GM23338 (cell line): ENCODE measurements around the gene DUSP7. TPM values are rescaled to one million over a fixed set of nuclear protein-coding genes. Genes with fewer than 3 reads are reported as not detected.

Source experiments
- ATAC-seq: fragments of 200-7000 bp; cut with Tn5 transposase; 3 replicates; pipeline ENCODE4 v1.9.1; 2020
- DNase-seq: peaks from one replicate; pipeline ENCODE4 v3.0.0-alpha.2; 2015; ENCODE audit warnings: low spot score
- H2AFZ ChIP-seq: fragments of 200-600 bp; sonication (generic); 2 replicates; pipeline ENCODE4 v1.8.0; 2016; ENCODE audit warnings: antibody characterized with exemption, mild to moderate bottlenecking, moderate library complexity
- H3F3A ChIP-seq: fragments of 200-600 bp; sonication (generic); replicated peaks from 2 replicates; pipeline ENCODE4 v1.8.0; 2017; ENCODE audit warnings: antibody characterized with exemption, mixed run types, low read depth
- H3K27ac ChIP-seq: fragments of 200-600 bp; sonication (generic); 2 replicates; pipeline ENCODE4 v1.6.1; 2016; ENCODE audit warnings: low read depth
- H3K27me3 ChIP-seq: fragments of 200-600 bp; sonication (generic); 2 replicates; pipeline ENCODE4 v1.8.0; 2016; ENCODE audit warnings: mild to moderate bottlenecking, mixed run types, moderate library complexity; ENCODE audit not compliant: insufficient read depth
- H3K36me3 ChIP-seq: fragments of 200-600 bp; sonication (generic); 2 replicates; pipeline ENCODE4 v1.8.0; 2016; ENCODE audit warnings: mild to moderate bottlenecking; ENCODE audit not compliant: insufficient read depth
- H3K4me1 ChIP-seq: fragments of 200-600 bp; sonication (generic); 2 replicates; pipeline ENCODE4 v1.8.0; 2016; ENCODE audit warnings: mild to moderate bottlenecking, moderate library complexity; ENCODE audit not compliant: insufficient read depth
- H3K4me2 ChIP-seq: fragments of 200-600 bp; sonication (generic); 2 replicates; pipeline ENCODE4 v1.7.1; 2017; ENCODE audit warnings: mixed run types
- H3K4me3 ChIP-seq: fragments of 200-600 bp; sonication (generic); 2 replicates; pipeline ENCODE4 v1.6.1; 2016; ENCODE audit warnings: mixed run types
- H3K79me2 ChIP-seq: fragments of 200-600 bp; sonication (generic); replicated peaks from 2 replicates; pipeline ENCODE4 v1.8.0; 2017; ENCODE audit warnings: mild to moderate bottlenecking; ENCODE audit not compliant: insufficient read depth
- H3K9me2 ChIP-seq: fragments of 200-600 bp; sonication (generic); 2 replicates; pipeline ENCODE4 v1.8.0; 2017; ENCODE audit not compliant: insufficient read depth
- H4K20me1 ChIP-seq: fragments of 200-600 bp; sonication (generic); replicated peaks from 2 replicates; pipeline ENCODE4 v1.8.0; 2017; ENCODE audit warnings: mild to moderate bottlenecking; ENCODE audit not compliant: insufficient read depth
- H3K27ac Mint-ChIP-seq: 2 replicates; pipeline ENCODE4 v1.8.0; 2020; ENCODE audit warnings: inconsistent platforms, mild to moderate bottlenecking, moderate library complexity, mixed read lengths
- H3K27me3 Mint-ChIP-seq: 3 replicates; pipeline ENCODE4 v1.8.0; 2022; ENCODE audit warnings: low read depth, mild to moderate bottlenecking, moderate library complexity, mixed read lengths, inconsistent platforms; ENCODE audit not compliant: insufficient read depth, poor library complexity
- H3K36me3 Mint-ChIP-seq: 3 replicates; pipeline ENCODE4 v1.8.0; 2021; ENCODE audit warnings: low read depth, mild to moderate bottlenecking, inconsistent platforms, moderate library complexity, mixed read lengths
- H3K4me1 Mint-ChIP-seq: 3 replicates; pipeline ENCODE4 v1.8.0; 2020; ENCODE audit warnings: mild to moderate bottlenecking, inconsistent platforms, mixed read lengths
- H3K4me3 Mint-ChIP-seq: 3 replicates; pipeline ENCODE4 v1.8.0; 2021; ENCODE audit warnings: moderate library complexity, mild to moderate bottlenecking, inconsistent platforms, mixed read lengths
- H3K9me3 Mint-ChIP-seq: 3 replicates; pipeline ENCODE4 v1.8.0; 2020; ENCODE audit warnings: moderate library complexity, mild to moderate bottlenecking, inconsistent platforms, mixed read lengths
- POLR2AphosphoS5 ChIP-seq: IDR thresholded peaks from 2 replicates; pipeline ENCODE4 v1.6.1; 2016; ENCODE audit warnings: antibody characterized with exemption, low read depth
- ZNF331 ChIP-seq: fragments of 250-450 bp; sonication (Bioruptor Pico); IDR thresholded peaks from 2 replicates; pipeline ENCODE4 v1.5.0; 2020; ENCODE audit warnings: low read depth, mild to moderate bottlenecking, moderate library complexity
- polyA plus RNA-seq: library from polyadenylated mRNA; unstranded; fragments of >200 nt; fragmentation: Nextera tagmentation; extraction: Ambion mirVana; gene quantifications from 2 replicates; pipeline ENCODE4 v1.2.1, GENCODE V29; 2016
- total RNA-seq: library from RNA; depleted of rRNA; stranded (reverse); fragments of >200 nt; shearing (Covaris generic); gene quantifications from 2 replicates; pipeline ENCODE4 v1.2.3, GENCODE V29; 2014
- TF ChIP-seq, protein P1 (sequence below), 2 experiments: fragments of 200-600 bp in 1 of 2; sonication (generic) in 1 of 2; conservative IDR thresholded peaks; 2 replicates each; pipeline versions ENCODE4 v1.5.1 to v1.6.1; 2016 to 2017; ENCODE audit warnings: antibody characterized with exemption in 2 of 2, low read depth in 2 of 2, mild to moderate bottlenecking in 2 of 2, moderate library complexity in 1 of 2
- TF ChIP-seq, protein P2 (sequence below): IDR thresholded peaks from one replicate; pipeline ENCODE4 v1.6.1; 2018; ENCODE audit warnings: antibody characterized with exemption; ENCODE audit not compliant: unreplicated experiment

Gene DUSP7
- total and polyA plus RNA-seq, 2 experiments from 2014 or later, result 5.6 to 14.7 TPM

DNA sequence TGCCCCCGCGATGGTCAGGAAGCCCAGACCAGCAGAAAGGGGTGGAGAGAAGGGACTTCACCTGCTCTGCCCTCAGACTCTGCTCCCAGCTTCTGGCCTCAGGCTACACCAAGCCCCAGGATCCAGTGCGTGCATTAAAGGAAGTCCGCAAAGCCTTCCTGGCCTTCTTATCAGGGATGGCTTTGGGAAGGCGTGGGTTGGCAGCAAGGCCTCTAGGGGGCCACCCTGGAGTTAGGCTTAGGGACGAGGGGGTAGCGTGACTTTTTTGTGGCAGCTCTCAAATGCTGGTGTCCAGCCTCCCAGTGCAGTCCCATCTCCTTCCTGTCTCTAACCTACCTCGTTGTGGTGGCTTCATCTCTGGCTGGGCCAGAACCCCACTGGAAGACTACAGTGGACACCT lies 41.8 kb downstream of the DUSP7 start:
- H3K9me3 Mint-ChIP-seq, result no peaks in the 10 kb centered on the region
- H4K20me1 ChIP-seq, result no peaks in the 10 kb centered on the region
- H3K4me3 ChIP-seq, result no peak overlapping the region
- H3K36me3 Mint-ChIP-seq, result no peaks in the 10 kb centered on the region; the same call in 2 of the 3 replicates
- H3K27ac ChIP-seq, result no peak overlapping the region
- peaks cover 23% of the 10 kb centered on the region for H3K27me3 Mint-ChIP-seq
- H3K27ac Mint-ChIP-seq, result 0 out of 2 replicates have a peak overlapping the region, but pooled peaks have one; percentile 54
- ATAC-seq (peak; percentile 94), DNase-seq (peak; percentile 81)
- H3K4me1 ChIP-seq, result no peaks in the 10 kb centered on the region
- H3K36me3 ChIP-seq, result no peaks in the 10 kb centered on the region
- peaks cover 6% of the 10 kb centered on the region; the same call in 1 of the 2 replicates for H3K9me2 ChIP-seq
- no peak for TF ChIP-seq ZNF331 (CRISPR knock-in tag)
- TF ChIP-seq, protein P1, sequence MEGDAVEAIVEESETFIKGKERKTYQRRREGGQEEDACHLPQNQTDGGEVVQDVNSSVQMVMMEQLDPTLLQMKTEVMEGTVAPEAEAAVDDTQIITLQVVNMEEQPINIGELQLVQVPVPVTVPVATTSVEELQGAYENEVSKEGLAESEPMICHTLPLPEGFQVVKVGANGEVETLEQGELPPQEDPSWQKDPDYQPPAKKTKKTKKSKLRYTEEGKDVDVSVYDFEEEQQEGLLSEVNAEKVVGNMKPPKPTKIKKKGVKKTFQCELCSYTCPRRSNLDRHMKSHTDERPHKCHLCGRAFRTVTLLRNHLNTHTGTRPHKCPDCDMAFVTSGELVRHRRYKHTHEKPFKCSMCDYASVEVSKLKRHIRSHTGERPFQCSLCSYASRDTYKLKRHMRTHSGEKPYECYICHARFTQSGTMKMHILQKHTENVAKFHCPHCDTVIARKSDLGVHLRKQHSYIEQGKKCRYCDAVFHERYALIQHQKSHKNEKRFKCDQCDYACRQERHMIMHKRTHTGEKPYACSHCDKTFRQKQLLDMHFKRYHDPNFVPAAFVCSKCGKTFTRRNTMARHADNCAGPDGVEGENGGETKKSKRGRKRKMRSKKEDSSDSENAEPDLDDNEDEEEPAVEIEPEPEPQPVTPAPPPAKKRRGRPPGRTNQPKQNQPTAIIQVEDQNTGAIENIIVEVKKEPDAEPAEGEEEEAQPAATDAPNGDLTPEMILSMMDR (conservative IDR thresholded peaks at IDR 0.05; ENCODE audit: low read depth in 2 of 2), result peak; percentile 59 to 73
- no peak overlapping the region for H3K4me2 ChIP-seq
- no peaks in the 10 kb centered on the region for H3K79me2 ChIP-seq
- H3F3A ChIP-seq, result no peaks in the 10 kb centered on the region
- H2AFZ ChIP-seq, result peak overlapping the region; percentile 80; the same call in 1 of the 2 replicates
- H3K27me3 ChIP-seq, result no peaks in the 10 kb centered on the region
- H3K4me3 Mint-ChIP-seq, result no peak overlapping the region
- peaks cover 7% of the 10 kb centered on the region; the same call in 2 of the 3 replicates for H3K4me1 Mint-ChIP-seq

DNA sequence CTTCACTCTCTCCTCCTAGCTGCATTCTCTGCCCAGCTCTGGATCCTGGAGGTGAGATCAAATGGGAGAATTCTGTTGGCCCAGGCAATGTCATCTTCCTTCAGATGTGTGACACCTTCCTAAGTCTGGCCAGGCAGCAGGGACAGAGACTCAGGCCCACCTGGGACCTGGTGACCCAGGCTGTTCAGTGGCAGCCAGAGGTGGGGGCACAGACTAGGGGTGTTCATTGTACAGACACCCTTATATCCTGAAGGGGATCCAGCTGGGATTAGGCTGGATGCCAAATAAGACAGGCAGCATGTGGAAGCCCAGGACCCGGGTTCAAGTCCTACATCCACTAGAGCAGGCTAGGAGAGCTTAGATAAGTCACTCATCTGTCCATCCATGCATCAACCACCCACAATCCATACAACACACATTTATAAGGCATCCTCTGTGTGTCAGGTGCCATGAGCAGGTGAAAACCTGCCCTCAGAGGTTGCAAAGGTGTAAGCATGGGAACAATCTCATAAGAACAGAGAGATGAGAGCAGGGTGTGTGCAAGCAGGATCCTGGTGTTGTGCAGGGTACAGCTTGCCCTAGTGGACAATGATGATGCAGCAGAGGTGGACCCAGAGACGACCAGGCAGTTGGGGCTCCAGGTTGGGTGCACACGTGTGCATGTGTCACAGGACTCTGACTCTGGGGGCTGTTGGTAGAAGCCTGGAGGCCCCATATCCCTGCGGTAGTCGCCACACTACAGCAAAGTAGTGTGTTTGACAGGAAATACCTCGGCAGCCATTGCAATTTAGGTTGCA lies 42.4 kb downstream of the DUSP7 start:
- Mint-ChIP-seq H3K27me3 (peaks cover 21% of the 10 kb centered on the region), H3K4me3 (no peak overlapping the region), H3K4me1 (peaks cover 7% of the 10 kb centered on the region; the same call in 2 of the 3 replicates), H3K9me3 (no peaks in the 10 kb centered on the region), H3K36me3 (no peaks in the 10 kb centered on the region; the same call in 2 of the 3 replicates), H3K27ac (0 out of 2 replicates have a peak overlapping the region, but pooled peaks have one; percentile 54)
- no peaks in the 10 kb centered on the region for H4K20me1 ChIP-seq
- peak; percentile 48 for ATAC-seq
- no peaks in the 10 kb centered on the region for H3F3A ChIP-seq
- no peak overlapping the region for H3K27ac ChIP-seq
- TF ChIP-seq POLR2AphosphoS5, result no peak
- TF ChIP-seq, protein P2, sequence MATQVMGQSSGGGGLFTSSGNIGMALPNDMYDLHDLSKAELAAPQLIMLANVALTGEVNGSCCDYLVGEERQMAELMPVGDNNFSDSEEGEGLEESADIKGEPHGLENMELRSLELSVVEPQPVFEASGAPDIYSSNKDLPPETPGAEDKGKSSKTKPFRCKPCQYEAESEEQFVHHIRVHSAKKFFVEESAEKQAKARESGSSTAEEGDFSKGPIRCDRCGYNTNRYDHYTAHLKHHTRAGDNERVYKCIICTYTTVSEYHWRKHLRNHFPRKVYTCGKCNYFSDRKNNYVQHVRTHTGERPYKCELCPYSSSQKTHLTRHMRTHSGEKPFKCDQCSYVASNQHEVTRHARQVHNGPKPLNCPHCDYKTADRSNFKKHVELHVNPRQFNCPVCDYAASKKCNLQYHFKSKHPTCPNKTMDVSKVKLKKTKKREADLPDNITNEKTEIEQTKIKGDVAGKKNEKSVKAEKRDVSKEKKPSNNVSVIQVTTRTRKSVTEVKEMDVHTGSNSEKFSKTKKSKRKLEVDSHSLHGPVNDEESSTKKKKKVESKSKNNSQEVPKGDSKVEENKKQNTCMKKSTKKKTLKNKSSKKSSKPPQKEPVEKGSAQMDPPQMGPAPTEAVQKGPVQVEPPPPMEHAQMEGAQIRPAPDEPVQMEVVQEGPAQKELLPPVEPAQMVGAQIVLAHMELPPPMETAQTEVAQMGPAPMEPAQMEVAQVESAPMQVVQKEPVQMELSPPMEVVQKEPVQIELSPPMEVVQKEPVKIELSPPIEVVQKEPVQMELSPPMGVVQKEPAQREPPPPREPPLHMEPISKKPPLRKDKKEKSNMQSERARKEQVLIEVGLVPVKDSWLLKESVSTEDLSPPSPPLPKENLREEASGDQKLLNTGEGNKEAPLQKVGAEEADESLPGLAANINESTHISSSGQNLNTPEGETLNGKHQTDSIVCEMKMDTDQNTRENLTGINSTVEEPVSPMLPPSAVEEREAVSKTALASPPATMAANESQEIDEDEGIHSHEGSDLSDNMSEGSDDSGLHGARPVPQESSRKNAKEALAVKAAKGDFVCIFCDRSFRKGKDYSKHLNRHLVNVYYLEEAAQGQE, result no peak
- H3K4me1 ChIP-seq, result no peaks in the 10 kb centered on the region
- no peak for DNase-seq
- peaks cover 6% of the 10 kb centered on the region; the same call in 1 of the 2 replicates for H3K9me2 ChIP-seq
- no peaks in the 10 kb centered on the region for H3K79me2 ChIP-seq
- peak overlapping the region; percentile 80; the same call in 1 of the 2 replicates for H2AFZ ChIP-seq
- H3K4me2 ChIP-seq, result no peak overlapping the region
- H3K4me3 ChIP-seq, result no peak overlapping the region
- no peaks in the 10 kb centered on the region for H3K36me3 ChIP-seq
- H3K27me3 ChIP-seq, result no peaks in the 10 kb centered on the region
